Measurements from ENCODE around the gene ARL15.

Gene ARL15

DNA sequence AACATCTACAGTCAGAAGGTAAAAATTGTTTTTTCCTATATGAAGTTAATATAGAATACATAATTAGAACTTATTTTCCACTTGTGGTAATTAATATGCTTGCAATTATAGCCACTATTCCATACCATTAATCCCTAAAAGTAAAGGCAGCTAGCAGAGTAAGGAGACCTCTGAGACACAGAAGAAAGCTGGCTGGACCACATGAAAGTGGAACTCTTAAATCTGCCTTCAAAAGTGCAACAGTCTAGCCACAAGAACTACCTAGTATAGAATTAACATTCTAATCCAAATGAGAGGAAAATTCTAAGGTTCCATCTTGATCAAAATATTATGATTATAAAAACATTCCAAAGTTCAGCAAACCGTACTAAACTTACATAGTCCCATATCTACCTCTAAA, 37.6 kb downstream of the ARL15 start:
- no peak overlapping the region for H3K4me3 ChIP-seq (ENCODE audit: control insufficient read depth, low read depth, low read length)
- no peak for DNase-seq (ENCODE audit: low read depth)
- TF ChIP-seq, protein P1, sequence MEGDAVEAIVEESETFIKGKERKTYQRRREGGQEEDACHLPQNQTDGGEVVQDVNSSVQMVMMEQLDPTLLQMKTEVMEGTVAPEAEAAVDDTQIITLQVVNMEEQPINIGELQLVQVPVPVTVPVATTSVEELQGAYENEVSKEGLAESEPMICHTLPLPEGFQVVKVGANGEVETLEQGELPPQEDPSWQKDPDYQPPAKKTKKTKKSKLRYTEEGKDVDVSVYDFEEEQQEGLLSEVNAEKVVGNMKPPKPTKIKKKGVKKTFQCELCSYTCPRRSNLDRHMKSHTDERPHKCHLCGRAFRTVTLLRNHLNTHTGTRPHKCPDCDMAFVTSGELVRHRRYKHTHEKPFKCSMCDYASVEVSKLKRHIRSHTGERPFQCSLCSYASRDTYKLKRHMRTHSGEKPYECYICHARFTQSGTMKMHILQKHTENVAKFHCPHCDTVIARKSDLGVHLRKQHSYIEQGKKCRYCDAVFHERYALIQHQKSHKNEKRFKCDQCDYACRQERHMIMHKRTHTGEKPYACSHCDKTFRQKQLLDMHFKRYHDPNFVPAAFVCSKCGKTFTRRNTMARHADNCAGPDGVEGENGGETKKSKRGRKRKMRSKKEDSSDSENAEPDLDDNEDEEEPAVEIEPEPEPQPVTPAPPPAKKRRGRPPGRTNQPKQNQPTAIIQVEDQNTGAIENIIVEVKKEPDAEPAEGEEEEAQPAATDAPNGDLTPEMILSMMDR (conservative IDR thresholded peaks at IDR 0.05; ENCODE audit: control insufficient read depth, insufficient read depth, low read depth, low read length), result no peak

DNA sequence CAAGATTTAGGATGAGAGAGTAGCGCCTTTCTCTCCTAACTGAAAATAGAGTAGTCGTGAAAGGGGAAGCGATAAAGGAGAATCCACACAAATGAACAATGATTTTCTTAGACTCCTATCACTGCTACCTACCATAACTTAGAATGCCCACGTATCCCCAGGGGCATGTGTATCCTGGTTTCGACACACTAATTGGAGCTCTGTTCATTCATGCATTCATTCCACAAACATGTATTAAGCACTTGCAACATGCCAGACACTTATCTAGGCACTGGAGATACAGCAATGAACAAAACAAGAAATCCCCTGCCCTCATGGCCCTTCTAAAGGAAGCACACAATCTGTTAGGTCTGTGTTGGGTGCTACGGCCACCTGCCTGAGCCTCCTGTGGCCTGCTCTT, 40.0 kb downstream of the ARL15 start:
- no peak for DNase-seq (ENCODE audit: low read depth)
- TF ChIP-seq, protein P1 (conservative IDR thresholded peaks at IDR 0.05; ENCODE audit: control insufficient read depth, insufficient read depth, low read depth, low read length), result no peak
- H3K4me3 ChIP-seq (ENCODE audit: control insufficient read depth, low read depth, low read length), result no peak overlapping the region

DNA sequence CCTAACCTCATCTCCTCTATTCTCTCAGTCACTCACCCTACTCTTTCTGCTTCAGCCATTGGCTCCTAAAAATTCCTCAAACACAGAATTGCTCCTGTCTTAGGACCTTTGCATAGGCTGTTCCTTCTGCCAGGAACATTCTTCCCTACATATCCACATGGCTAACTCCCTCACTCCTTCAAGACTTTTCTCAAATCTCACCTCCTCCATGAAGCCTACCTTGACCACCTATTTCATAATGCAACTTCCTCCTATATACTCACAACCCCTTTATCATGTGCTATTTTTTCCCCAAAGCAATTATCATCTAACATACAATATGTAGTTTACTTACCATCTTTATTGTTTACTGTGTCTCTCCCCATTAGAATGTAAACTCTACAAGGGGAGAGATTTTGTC, 45.8 kb downstream of the ARL15 start:
- no peak for DNase-seq (ENCODE audit: low read depth)
- no peak overlapping the region for H3K4me3 ChIP-seq (ENCODE audit: control insufficient read depth, low read depth, low read length)
- TF ChIP-seq, protein P1 (conservative IDR thresholded peaks at IDR 0.05; ENCODE audit: control insufficient read depth, insufficient read depth, low read depth, low read length), result no peak

DNA sequence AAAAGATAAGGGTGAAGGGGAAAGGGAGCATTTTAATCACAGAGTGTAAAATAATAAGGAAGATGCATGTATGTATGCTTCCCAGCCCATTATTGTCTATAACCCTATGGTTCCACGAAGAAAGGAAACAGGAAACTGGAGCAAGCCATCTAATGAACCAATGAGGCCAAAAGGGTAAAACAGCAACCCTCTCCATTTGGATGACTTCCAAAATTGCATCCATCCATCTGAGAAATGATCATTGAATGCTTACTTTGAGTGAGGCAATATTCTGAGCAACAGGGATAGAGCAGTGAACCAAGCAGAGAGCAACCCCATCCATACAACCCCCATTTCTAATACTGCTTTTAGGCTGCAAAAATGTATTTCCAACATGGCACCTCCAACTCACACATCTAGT, 46.9 kb downstream of the ARL15 start:
- no peak overlapping the region for H3K4me3 ChIP-seq (ENCODE audit: control insufficient read depth, low read depth, low read length)
- TF ChIP-seq, protein P1 (conservative IDR thresholded peaks at IDR 0.05; ENCODE audit: control insufficient read depth, insufficient read depth, low read depth, low read length), result no peak
- DNase-seq (ENCODE audit: low read depth), result no peak

DNA sequence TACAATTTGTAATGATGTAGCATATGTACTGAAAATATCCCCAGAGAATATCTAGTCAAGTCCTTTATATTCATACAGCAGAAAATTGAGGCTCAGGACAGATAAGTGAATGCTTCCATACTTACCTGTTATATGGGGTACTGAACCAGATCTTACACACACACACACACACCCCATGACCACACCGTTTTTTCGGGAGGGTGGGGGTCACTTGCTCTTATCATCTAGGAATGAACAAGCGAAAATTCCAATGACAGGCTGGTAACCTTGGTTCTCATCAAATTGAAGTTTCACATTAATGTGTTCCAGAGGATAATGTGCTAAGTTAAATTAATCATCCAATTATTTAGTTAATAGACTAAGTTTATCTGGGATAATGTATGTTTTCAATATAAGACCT, 48.8 kb downstream of the ARL15 start:
- no peak overlapping the region for H3K4me3 ChIP-seq (ENCODE audit: control insufficient read depth, low read depth, low read length)
- TF ChIP-seq, protein P1 (conservative IDR thresholded peaks at IDR 0.05; ENCODE audit: control insufficient read depth, insufficient read depth, low read depth, low read length), result no peak
- no peak for DNase-seq (ENCODE audit: low read depth)

DNA sequence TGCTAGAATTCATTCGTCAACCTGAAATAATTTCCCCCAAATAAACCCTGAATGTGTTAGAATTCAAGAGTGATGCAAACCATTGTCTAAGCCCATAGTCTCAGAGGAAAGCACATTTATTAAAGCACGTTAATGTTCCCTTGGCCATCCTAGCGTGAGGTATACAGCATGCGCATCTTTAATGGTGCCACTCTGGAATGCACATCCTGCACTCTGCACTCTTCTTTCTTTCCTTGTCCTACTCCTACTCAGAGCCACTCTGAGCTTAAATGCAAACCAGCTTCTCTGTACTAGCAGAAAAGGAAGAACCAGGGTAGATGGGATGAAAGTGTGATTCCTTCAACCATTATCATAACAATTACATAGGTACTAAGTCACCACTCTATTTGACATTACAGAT, 50.4 kb downstream of the ARL15 start:
- TF ChIP-seq, protein P1 (conservative IDR thresholded peaks at IDR 0.05; ENCODE audit: control insufficient read depth, insufficient read depth, low read depth, low read length), result no peak
- no peak overlapping the region for H3K4me3 ChIP-seq (ENCODE audit: control insufficient read depth, low read depth, low read length)
- DNase-seq (ENCODE audit: low read depth), result no peak

DNA sequence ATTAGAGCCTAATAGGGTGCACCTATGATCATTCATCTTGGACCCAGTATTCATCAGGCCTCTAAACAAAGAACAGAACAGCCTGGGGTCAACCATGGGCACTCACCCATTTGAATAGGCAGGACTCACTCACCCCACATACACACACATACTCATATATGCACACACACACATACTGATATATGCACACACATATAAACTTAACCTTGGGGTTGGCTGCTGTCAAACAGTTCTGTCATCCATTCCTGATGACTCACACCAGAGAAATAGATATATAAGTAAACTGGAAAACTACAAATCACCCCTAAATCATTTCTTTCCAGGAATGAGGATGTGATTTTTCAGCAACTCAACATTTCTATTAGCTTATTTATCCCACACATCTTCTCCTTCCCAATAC, 51.3 kb downstream of the ARL15 start:
- DNase-seq (ENCODE audit: low read depth), result peak; percentile 42
- TF ChIP-seq, protein P1 (conservative IDR thresholded peaks at IDR 0.05; ENCODE audit: control insufficient read depth, insufficient read depth, low read depth, low read length), result no peak
- H3K4me3 ChIP-seq (ENCODE audit: control insufficient read depth, low read depth, low read length), result no peak overlapping the region

Data from fibroblast of mammary gland (primary cell).